Retinal pigment epithelial cell (primary cell): ENCODE results near the gene MDC1.

Source experiments
- DNase-seq: peaks from one replicate; pipeline ENCODE4 v3.0.0-alpha.2; 2010; ENCODE audit warnings: low read depth
- H3K4me3 ChIP-seq: 2 replicates; pipeline ENCODE4 v1.5.1; 2011; ENCODE audit warnings: mild to moderate bottlenecking, low read length, control low read depth, moderate library complexity
- TF ChIP-seq, protein P1 (sequence below): conservative IDR thresholded peaks from 2 replicates; pipeline ENCODE4 v1.5.1; 2011; ENCODE audit warnings: low read depth, low read length, control low read depth, inconsistent platforms

MDC1 gene

DNA sequence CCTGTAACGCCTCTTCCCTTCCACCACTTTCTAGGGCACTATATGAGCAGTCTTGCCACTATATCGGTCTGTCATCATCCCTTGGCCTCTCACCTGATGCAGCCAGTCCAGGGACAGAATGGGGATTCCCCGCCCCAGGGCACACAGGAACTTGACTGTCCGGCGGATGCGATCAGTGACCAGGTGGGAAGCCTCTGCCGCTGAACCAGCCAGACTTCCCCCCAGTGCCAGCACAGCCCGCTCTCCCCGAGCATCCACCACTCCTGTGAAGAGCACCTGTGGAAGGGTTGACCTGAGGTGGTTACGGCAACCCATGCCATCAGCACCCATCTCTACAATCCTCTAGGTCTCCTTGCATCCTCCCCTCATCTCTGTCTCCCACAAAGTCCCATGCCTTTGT, 14.1 kb downstream of the MDC1 start:
- TF ChIP-seq, protein P1, sequence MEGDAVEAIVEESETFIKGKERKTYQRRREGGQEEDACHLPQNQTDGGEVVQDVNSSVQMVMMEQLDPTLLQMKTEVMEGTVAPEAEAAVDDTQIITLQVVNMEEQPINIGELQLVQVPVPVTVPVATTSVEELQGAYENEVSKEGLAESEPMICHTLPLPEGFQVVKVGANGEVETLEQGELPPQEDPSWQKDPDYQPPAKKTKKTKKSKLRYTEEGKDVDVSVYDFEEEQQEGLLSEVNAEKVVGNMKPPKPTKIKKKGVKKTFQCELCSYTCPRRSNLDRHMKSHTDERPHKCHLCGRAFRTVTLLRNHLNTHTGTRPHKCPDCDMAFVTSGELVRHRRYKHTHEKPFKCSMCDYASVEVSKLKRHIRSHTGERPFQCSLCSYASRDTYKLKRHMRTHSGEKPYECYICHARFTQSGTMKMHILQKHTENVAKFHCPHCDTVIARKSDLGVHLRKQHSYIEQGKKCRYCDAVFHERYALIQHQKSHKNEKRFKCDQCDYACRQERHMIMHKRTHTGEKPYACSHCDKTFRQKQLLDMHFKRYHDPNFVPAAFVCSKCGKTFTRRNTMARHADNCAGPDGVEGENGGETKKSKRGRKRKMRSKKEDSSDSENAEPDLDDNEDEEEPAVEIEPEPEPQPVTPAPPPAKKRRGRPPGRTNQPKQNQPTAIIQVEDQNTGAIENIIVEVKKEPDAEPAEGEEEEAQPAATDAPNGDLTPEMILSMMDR: no peak
- no peak overlapping the region for H3K4me3 ChIP-seq
- DNase-seq: no peak

DNA sequence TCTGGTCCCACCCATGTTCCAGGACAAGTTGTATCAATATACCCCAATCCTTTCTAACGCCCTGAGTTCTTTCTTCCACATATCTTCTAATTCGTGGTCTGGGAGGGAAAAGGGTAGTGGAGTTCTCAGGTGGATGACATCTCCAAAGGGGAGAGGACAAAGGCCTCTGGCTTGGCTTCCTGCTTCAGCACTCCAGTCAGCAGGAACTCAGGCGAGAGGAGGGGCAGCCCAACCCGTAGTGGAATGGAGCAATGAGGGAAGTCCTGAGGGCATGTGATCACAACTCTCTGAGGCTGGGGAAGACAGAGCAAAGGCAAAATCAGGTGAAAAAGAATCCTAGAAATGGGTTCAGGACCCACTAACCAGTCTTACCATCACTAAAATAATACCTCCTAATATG, 16.7 kb downstream of the MDC1 start:
- TF ChIP-seq, protein P1: no peak
- H3K4me3 ChIP-seq: no peak overlapping the region
- no peak for DNase-seq

DNA sequence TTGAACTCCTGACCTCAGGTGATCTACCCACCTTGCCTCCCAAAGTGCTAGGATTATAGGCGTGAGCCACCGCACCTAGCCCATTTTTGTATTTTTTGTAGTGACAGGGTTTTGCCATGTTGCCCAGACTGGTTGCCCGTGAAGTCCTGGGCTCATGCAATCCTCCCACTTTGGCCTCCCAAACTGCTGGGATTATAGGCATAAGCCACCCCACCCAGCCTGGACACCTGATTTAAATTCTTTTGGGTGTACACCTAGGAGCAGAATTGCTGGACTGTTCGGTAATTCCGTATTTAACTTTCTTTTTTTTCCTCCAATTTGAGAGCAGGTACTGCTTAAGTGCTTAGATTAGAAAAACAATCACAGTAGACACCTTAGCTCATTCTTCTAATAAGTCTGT, 20.6 kb downstream of the MDC1 start:
- no peak overlapping the region for H3K4me3 ChIP-seq
- DNase-seq: no peak
- TF ChIP-seq, protein P1: no peak

DNA sequence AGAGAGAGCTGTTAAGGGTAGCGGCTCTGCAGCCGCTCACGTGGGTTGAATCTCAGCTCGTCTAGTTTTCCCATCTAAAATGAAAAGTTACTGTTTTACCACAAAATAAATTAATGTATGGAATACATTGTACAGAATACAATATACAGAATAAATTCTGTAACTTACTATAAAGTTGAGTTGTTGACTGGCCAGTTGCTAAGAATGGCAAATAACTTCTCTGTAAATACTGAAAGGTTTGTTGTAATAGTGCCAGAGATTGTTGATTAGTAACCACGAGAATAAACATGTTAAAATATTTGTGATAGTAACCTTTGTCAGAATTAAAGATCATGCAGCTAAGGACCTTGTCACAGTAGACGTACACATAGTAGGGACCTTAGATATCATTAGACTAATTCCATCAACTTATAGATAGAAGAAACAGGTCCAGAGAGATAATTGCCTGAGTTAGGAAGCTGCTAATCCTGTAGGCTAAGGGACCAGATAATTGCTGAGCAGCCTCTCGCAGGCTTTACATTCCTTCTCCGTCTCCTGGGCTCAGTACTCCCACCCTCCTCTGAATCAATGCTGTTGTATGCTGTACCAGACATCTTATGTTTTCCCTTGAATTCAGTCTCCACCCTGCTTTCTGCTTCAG, 25.8 kb downstream of the MDC1 start:
- peak overlapping the region; percentile 76 for H3K4me3 ChIP-seq
- no peak for DNase-seq
- TF ChIP-seq, protein P1: no peak

DNA sequence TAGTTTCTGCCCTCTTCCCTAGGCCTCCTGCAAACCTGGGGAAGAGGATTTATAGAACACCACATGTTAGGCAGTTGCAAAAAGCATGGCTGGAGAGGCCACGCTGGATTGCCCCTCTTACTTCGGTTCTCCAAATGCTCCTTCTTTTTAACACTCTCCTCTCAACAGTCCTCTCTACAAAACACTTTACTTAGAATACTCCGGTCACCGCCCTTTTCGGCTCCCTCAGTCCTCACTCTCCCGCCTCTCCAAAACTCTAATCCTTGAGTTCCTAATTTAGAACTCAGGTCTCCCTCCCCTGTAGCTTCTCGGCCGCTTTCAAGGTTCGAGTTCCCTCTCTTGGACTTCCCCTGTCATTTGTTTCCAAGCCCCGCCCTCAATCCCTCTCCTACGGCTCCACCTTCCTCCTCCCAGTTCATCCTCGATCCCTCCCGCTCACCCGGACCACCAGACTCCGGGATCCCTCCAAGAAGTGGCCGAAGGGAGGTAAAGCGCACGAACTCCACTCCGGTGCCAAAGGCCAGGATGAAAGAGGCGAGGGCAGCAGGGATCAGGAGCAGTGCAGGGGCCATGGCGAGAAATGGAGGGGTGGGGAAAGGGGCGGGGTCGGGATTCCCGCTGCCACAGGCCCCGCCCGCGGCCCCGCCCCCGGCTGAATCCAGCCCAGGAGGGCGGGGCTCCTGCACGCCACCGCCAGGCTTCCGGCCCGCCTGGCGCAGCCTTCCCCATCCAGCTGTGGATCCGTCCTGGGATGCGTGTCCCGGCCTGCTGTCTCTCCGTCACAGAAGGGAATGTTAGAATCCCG, 26.5 kb downstream of the MDC1 start, which contains the start of gene NRM:
Gene NRM, minus strand, starts transcription at position 582 of the 805 bp plus-strand sequence. Its CDS starts 10 bp downstream, at position 572.
- H3K4me3 ChIP-seq: peak within 1 kb of the TSS; percentile 76
- DNase-seq: no peak
- TF ChIP-seq, protein P1: no peak

DNA sequence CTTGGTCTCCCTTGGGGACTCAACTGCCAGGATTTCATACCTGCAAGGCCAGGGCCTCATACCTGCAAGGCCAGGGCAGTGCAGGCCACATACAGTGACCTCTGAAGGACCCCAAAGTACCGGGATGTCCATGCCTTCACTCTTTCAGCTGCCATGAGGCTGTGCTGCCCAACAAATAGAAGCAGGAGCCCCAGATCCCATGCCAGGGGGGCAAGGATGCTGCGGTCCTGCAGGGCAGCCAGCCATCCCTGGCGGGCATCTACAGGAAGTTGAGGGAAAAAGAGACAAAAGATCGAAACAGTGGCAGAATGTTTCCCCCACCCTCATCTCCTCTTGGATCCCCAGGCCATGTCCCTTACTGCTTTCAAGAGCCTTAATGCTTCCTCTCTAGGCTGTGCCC, 27.1 kb downstream of the MDC1 start:
- peak overlapping the region; percentile 76 for H3K4me3 ChIP-seq

More for the DNA sequence above, 27.1 kb downstream of the MDC1 start:
- no peak for DNase-seq
- TF ChIP-seq, protein P1: no peak
